ENCODE data around the gene SLC2A5.
"Not testable (repeated sequence)": the region's sequence is repeated elsewhere in the genome, so short reads cannot be mapped to it uniquely, and the experiment has no call there.

SLC2A5 gene

GRCh38 chr1:9006956-9007615, 62.3 kb downstream of the SLC2A5 start:
- H3K9me3 Mint-ChIP-seq: no peaks in the 10 kb centered on the region

GRCh38 chr1:9005395-9005708, 64.1 kb downstream of the SLC2A5 start:
- no peaks in the 10 kb centered on the region for H3K36me3 Mint-ChIP-seq (ENCODE audit: low read depth)
- H3K9me3 Mint-ChIP-seq: no peaks in the 10 kb centered on the region
- no peak for DNase-seq (ENCODE audit: low spot score)
- peaks cover 6% of the 10 kb centered on the region for H3K27me3 Mint-ChIP-seq (ENCODE audit: low read depth)
- H3K4me3 Mint-ChIP-seq: no peak overlapping the region
- H3K27ac Mint-ChIP-seq: no peak overlapping the region
- H3K4me1 Mint-ChIP-seq (ENCODE audit: low read depth): peaks cover 6% of the 10 kb centered on the region

More at GRCh38 chr1:9006956-9007615, 62.3 kb downstream of the SLC2A5 start:
- no peak for DNase-seq (ENCODE audit: low spot score)
- Mint-ChIP-seq H3K36me3 (ENCODE audit: low read depth) (no peaks in the 10 kb centered on the region), H3K4me1 (ENCODE audit: low read depth) (peaks cover 11% of the 10 kb centered on the region), H3K4me3 (no peak overlapping the region), H3K27ac (no peak overlapping the region), H3K27me3 (ENCODE audit: low read depth) (peaks cover 6% of the 10 kb centered on the region)

- Mint-ChIP-seq H3K4me3 (peak overlapping the region; percentile 12), H3K27ac (no peak overlapping the region), H3K36me3 (ENCODE audit: low read depth) (no peaks in the 10 kb centered on the region), H3K4me1 (ENCODE audit: low read depth) (peaks cover 6% of the 10 kb centered on the region), H3K27me3 (ENCODE audit: low read depth) (peaks cover 6% of the 10 kb centered on the region), H3K9me3 (no peaks in the 10 kb centered on the region)
- DNase-seq (ENCODE audit: low spot score): peak; percentile 76
These were observed 64.6 kb downstream of the SLC2A5 start for GRCh38 chr1:9004700-9005394.

GRCh38 chr1:9004031-9004699, 65.3 kb downstream of the SLC2A5 start:
- no peaks in the 10 kb centered on the region for H3K36me3 Mint-ChIP-seq (ENCODE audit: low read depth)
- peaks cover 6% of the 10 kb centered on the region for H3K4me1 Mint-ChIP-seq (ENCODE audit: low read depth)
- no peaks in the 10 kb centered on the region for H3K9me3 Mint-ChIP-seq
- no peak overlapping the region for H3K4me3 Mint-ChIP-seq
- no peak for DNase-seq (ENCODE audit: low spot score)
- H3K27ac Mint-ChIP-seq: no peak overlapping the region
- H3K27me3 Mint-ChIP-seq (ENCODE audit: low read depth): peaks cover 10% of the 10 kb centered on the region

GRCh38 chr1:9002215-9002560, 67.2 kb downstream of the SLC2A5 start:
- not testable (repeated sequence) for H3K4me3 Mint-ChIP-seq; H3K36me3 Mint-ChIP-seq (ENCODE audit: low read depth); H3K27me3 Mint-ChIP-seq (ENCODE audit: low read depth); H3K9me3 Mint-ChIP-seq; H3K27ac Mint-ChIP-seq; DNase-seq (ENCODE audit: low spot score); H3K4me1 Mint-ChIP-seq (ENCODE audit: low read depth)

GRCh38 chr1:9001534-9002214, 67.8 kb downstream of the SLC2A5 start:
- DNase-seq (ENCODE audit: low spot score); H3K36me3 Mint-ChIP-seq (ENCODE audit: low read depth); H3K27ac Mint-ChIP-seq; H3K9me3 Mint-ChIP-seq; H3K4me1 Mint-ChIP-seq (ENCODE audit: low read depth); H3K4me3 Mint-ChIP-seq; H3K27me3 Mint-ChIP-seq (ENCODE audit: low read depth): not testable (repeated sequence)

GRCh38 chr1:8993962-8994675, 75.3 kb downstream of the SLC2A5 start:
- DNase-seq (ENCODE audit: low spot score); H3K9me3 Mint-ChIP-seq; H3K27ac Mint-ChIP-seq; H3K4me1 Mint-ChIP-seq (ENCODE audit: low read depth); H3K27me3 Mint-ChIP-seq (ENCODE audit: low read depth); H3K4me3 Mint-ChIP-seq; H3K36me3 Mint-ChIP-seq (ENCODE audit: low read depth): not testable (repeated sequence)

GRCh38 chr1:8992936-8993687, 76.3 kb downstream of the SLC2A5 start:
- no peak overlapping the region for H3K27ac Mint-ChIP-seq
- no peak overlapping the region for H3K4me3 Mint-ChIP-seq
- peaks cover 7% of the 10 kb centered on the region for H3K4me1 Mint-ChIP-seq (ENCODE audit: low read depth)
- no peaks in the 10 kb centered on the region for H3K36me3 Mint-ChIP-seq (ENCODE audit: low read depth)
- H3K9me3 Mint-ChIP-seq: peaks cover 5% of the 10 kb centered on the region
- DNase-seq (ENCODE audit: low spot score): no peak
- H3K27me3 Mint-ChIP-seq (ENCODE audit: low read depth): peaks cover 9% of the 10 kb centered on the region

- peak; percentile 53 for DNase-seq (ENCODE audit: low spot score)
- Mint-ChIP-seq H3K36me3 (ENCODE audit: low read depth) (no peaks in the 10 kb centered on the region), H3K4me3 (no peak overlapping the region), H3K27me3 (ENCODE audit: low read depth) (peaks cover 9% of the 10 kb centered on the region), H3K27ac (peak overlapping the region; percentile 15), H3K9me3 (peaks cover 5% of the 10 kb centered on the region), H3K4me1 (ENCODE audit: low read depth) (peaks cover 21% of the 10 kb centered on the region)
These were observed 79.6 kb downstream of the SLC2A5 start for GRCh38 chr1:8989821-8990220.

- no peak overlapping the region for H3K4me3 Mint-ChIP-seq
- H3K27ac Mint-ChIP-seq: no peak overlapping the region
- peaks cover 5% of the 10 kb centered on the region for H3K9me3 Mint-ChIP-seq
- no peak for DNase-seq (ENCODE audit: low spot score)
- peaks cover 9% of the 10 kb centered on the region for H3K27me3 Mint-ChIP-seq (ENCODE audit: low read depth)
- H3K36me3 Mint-ChIP-seq (ENCODE audit: low read depth): no peaks in the 10 kb centered on the region
- H3K4me1 Mint-ChIP-seq (ENCODE audit: low read depth): peaks cover 24% of the 10 kb centered on the region
These were observed 80.4 kb downstream of the SLC2A5 start for GRCh38 chr1:8989061-8989460.

GRCh38 chr1:8988618-8988967, 80.8 kb downstream of the SLC2A5 start:
- no peaks in the 10 kb centered on the region for H3K36me3 Mint-ChIP-seq (ENCODE audit: low read depth)
- DNase-seq (ENCODE audit: low spot score): no peak
- peaks cover 9% of the 10 kb centered on the region for H3K27me3 Mint-ChIP-seq (ENCODE audit: low read depth)
- H3K4me1 Mint-ChIP-seq (ENCODE audit: low read depth): peaks cover 27% of the 10 kb centered on the region
- peaks cover 5% of the 10 kb centered on the region for H3K9me3 Mint-ChIP-seq
- no peak overlapping the region for H3K4me3 Mint-ChIP-seq
- no peak overlapping the region for H3K27ac Mint-ChIP-seq

GRCh38 chr1:8987881-8988617, 81.4 kb downstream of the SLC2A5 start:
- H3K27me3 Mint-ChIP-seq (ENCODE audit: low read depth): peaks cover 9% of the 10 kb centered on the region
- H3K9me3 Mint-ChIP-seq: peaks cover 2% of the 10 kb centered on the region
- H3K36me3 Mint-ChIP-seq (ENCODE audit: low read depth): no peaks in the 10 kb centered on the region
- peak overlapping the region; percentile 54 for H3K4me3 Mint-ChIP-seq
- DNase-seq (ENCODE audit: low spot score): peak; percentile 51
- peaks cover 28% of the 10 kb centered on the region for H3K4me1 Mint-ChIP-seq (ENCODE audit: low read depth)
- H3K27ac Mint-ChIP-seq: peak overlapping the region; percentile 33

- Mint-ChIP-seq H3K27ac (peak overlapping the region; percentile 87), H3K36me3 (ENCODE audit: low read depth) (no peaks in the 10 kb centered on the region), H3K4me3 (peak overlapping the region; percentile 63), H3K27me3 (ENCODE audit: low read depth) (peaks cover 6% of the 10 kb centered on the region), H3K4me1 (ENCODE audit: low read depth) (peaks cover 28% of the 10 kb centered on the region), H3K9me3 (no peaks in the 10 kb centered on the region)
- no peak for DNase-seq (ENCODE audit: low spot score)
These were observed 82.6 kb downstream of the SLC2A5 start for GRCh38 chr1:8986814-8987190.

Measured in T-helper 2 cell treated with Interferon-gamma antibody and Interleukin-4, amounts not matched to agents 5 μg/mL and 100 μg/mL, for 36 hours (primary cell).